SK-N-SH treated with all-trans-retinoic acid at 6 μM for 48 hours (cell line): Measurements from ENCODE around the gene OSBPL3.

Experiments
- ESRRG ChIP-seq: fragments of 250-450 bp; sonication (Bioruptor Pico); IDR thresholded peaks from 2 replicates; pipeline ENCODE4 v1.6.1; 2021; ENCODE audit warnings: mild to moderate bottlenecking
- GLIS3 ChIP-seq: fragments of 250-450 bp; sonication (Bioruptor Pico); IDR thresholded peaks from 2 replicates; pipeline ENCODE4 v1.5.0; 2020; ENCODE audit warnings: mild to moderate bottlenecking, moderate library complexity
- ISL1 ChIP-seq: fragments of 250-450 bp; sonication (Bioruptor Pico); IDR thresholded peaks from 2 replicates; pipeline ENCODE4 v2.1.2; 2022; ENCODE audit warnings: mild to moderate bottlenecking, moderate library complexity
- OSR1 ChIP-seq: fragments of 250-450 bp; sonication (Bioruptor Pico); IDR thresholded peaks from 2 replicates; pipeline ENCODE4 v1.8.0; 2022; ENCODE audit warnings: moderate library complexity, mild to moderate bottlenecking, inconsistent platforms
- PATZ1 ChIP-seq: fragments of 250-450 bp; sonication (Bioruptor Pico); IDR thresholded peaks from 2 replicates; pipeline ENCODE4 v1.8.0; 2020; ENCODE audit warnings: mild to moderate bottlenecking, moderate library complexity, borderline replicate concordance
- POU6F1 ChIP-seq: fragments of 250-450 bp; sonication (Bioruptor Pico); IDR thresholded peaks from 2 replicates; pipeline ENCODE4 v1.8.0; 2021; ENCODE audit warnings: low read depth, mild to moderate bottlenecking, moderate library complexity, borderline replicate concordance
- SNAI2 ChIP-seq: fragments of 250-450 bp; sonication (Bioruptor Pico); IDR thresholded peaks from 2 replicates; pipeline ENCODE4 v1.5.0; 2020; ENCODE audit warnings: mild to moderate bottlenecking, moderate library complexity
- TCF4 ChIP-seq: fragments of 250-450 bp; sonication (Bioruptor Pico); IDR thresholded peaks from 2 replicates; pipeline ENCODE4 v1.8.0; 2021; ENCODE audit warnings: mild to moderate bottlenecking, moderate library complexity, borderline replicate concordance
- ZFP3 ChIP-seq: fragments of 250-450 bp; sonication (Bioruptor Pico); IDR thresholded peaks from 2 replicates; pipeline ENCODE4 v1.5.0; 2020; ENCODE audit warnings: mild to moderate bottlenecking, moderate library complexity
- ZNF565 ChIP-seq: fragments of 450-650 bp; formaldehyde crosslinking; conservative IDR thresholded peaks from 2 replicates; pipeline ENCODE4 v1.5.0; 2020; ENCODE audit warnings: low read depth, mild to moderate bottlenecking, moderate library complexity
- ZNF8 ChIP-seq: fragments of 450-650 bp; formaldehyde crosslinking; IDR thresholded peaks from 2 replicates; pipeline ENCODE4 v1.5.0; 2020; ENCODE audit warnings: mild to moderate bottlenecking, moderate library complexity
- TF ChIP-seq, protein P1 (sequence below): fragments of 250-450 bp; sonication (Bioruptor Pico); IDR thresholded peaks from 2 replicates; pipeline ENCODE4 v1.5.1; 2020; ENCODE audit warnings: low read depth, mild to moderate bottlenecking, moderate library complexity

GRCh38 chr7:25012254-25012653, 32.3 kb upstream of the OSBPL3 start:
- TF ChIP-seq OSR1 (CRISPR knock-in tag) (no peak), TCF4 (CRISPR knock-in tag) (no peak), POU6F1 (CRISPR knock-in tag) (no peak), ISL1 (CRISPR knock-in tag) (no peak), ZNF8 (CRISPR knock-in tag) (no peak), SNAI2 (CRISPR knock-in tag) (no peak), GLIS3 (no peak), ESRRG (CRISPR knock-in tag) (no peak), ZFP3 (CRISPR knock-in tag) (no peak), PATZ1 (CRISPR knock-in tag) (no peak), ZNF565 (CRISPR knock-in tag) (no peak)
- TF ChIP-seq, protein P1, sequence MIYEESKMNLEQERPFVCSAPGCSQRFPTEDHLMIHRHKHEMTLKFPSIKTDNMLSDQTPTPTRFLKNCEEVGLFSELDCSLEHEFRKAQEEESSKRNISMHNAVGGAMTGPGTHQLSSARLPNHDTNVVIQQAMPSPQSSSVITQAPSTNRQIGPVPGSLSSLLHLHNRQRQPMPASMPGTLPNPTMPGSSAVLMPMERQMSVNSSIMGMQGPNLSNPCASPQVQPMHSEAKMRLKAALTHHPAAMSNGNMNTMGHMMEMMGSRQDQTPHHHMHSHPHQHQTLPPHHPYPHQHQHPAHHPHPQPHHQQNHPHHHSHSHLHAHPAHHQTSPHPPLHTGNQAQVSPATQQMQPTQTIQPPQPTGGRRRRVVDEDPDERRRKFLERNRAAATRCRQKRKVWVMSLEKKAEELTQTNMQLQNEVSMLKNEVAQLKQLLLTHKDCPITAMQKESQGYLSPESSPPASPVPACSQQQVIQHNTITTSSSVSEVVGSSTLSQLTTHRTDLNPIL: no peak
